AG09309 (cell line): ENCODE measurements around the gene RNF223.

Experiments used
- DNase-seq: peaks from one replicate; pipeline ENCODE4 v3.0.0-alpha.2; 2010; ENCODE audit warnings: low read depth
- H3K4me3 ChIP-seq: 2 replicates; pipeline ENCODE4 v1.5.1; 2011; ENCODE audit warnings: mild to moderate bottlenecking, low read depth, low read length, moderate library complexity; ENCODE audit not compliant: control insufficient read depth
- CTCF ChIP-seq: IDR thresholded peaks from 2 replicates; pipeline ENCODE4 v1.5.1; 2011; ENCODE audit warnings: mild to moderate bottlenecking, low read depth, low read length, inconsistent platforms; ENCODE audit not compliant: insufficient read depth, control insufficient read depth; ENCODE audit errors: missing control alignments

Gene RNF223

GRCh38 chr1:1055841-1056736 is 18.0 kb downstream of the RNF223 start:
- H3K4me3 ChIP-seq: no peak overlapping the region
- no peak for TF ChIP-seq CTCF
- DNase-seq: no peak

GRCh38 chr1:1054971-1055370 is 19.1 kb downstream of the RNF223 start:
- TF ChIP-seq CTCF: no peak
- no peak overlapping the region for H3K4me3 ChIP-seq
- DNase-seq: no peak

- no peak for TF ChIP-seq CTCF
- DNase-seq: no peak
- no peak overlapping the region for H3K4me3 ChIP-seq
These were observed 19.9 kb downstream of the RNF223 start for GRCh38 chr1:1054099-1054700.

GRCh38 chr1:1053682-1054081 is 20.4 kb downstream of the RNF223 start:
- DNase-seq: no peak
- no peak for TF ChIP-seq CTCF
- H3K4me3 ChIP-seq: no peak overlapping the region

- H3K4me3 ChIP-seq: no peak overlapping the region
- no peak for TF ChIP-seq CTCF
- DNase-seq: no peak
These were observed 21.1 kb downstream of the RNF223 start for GRCh38 chr1:1053022-1053421.

- H3K4me3 ChIP-seq: no peak overlapping the region
- DNase-seq: no peak
- TF ChIP-seq CTCF: no peak
These were observed 21.9 kb downstream of the RNF223 start for GRCh38 chr1:1052003-1052840.
